Measurements from ENCODE around the gene WEE1.

Gene WEE1

DNA sequence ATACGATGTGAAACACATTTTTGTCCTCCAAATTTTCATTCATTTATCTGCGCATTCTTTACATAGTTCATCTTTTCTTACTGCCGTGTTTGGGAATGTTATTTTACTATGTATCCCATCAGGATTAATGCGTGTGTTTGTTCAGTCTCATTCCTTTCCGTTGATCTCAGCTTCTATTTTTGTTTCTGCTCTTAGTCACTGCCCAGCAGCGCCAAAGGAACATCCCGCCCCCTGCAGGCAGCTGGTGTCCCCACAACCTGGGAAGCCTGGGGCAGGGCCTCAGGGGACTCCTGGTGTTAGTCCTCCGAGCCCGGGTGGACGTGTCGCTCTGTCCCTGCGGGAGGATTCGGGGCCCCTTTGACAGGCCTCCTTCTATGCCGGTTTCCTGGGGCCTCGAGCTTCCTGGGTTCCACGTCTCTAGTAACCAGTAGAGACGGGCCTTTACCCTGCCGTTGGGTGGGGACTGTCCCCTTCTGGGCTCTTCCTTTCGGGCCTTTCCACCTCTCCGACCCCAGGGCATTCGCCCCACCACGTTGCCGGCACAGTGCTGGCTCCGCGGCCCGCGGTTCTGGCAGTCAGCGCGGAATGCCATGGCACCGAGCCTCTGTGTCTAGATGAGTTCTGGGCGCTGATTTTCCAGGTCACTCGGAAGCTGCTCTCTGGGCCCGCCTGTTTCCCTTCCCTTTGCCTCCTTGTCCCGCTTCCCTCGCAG lies 39.8 kb downstream of the WEE1 start (continued):
- TF ChIP-seq, protein P1, sequence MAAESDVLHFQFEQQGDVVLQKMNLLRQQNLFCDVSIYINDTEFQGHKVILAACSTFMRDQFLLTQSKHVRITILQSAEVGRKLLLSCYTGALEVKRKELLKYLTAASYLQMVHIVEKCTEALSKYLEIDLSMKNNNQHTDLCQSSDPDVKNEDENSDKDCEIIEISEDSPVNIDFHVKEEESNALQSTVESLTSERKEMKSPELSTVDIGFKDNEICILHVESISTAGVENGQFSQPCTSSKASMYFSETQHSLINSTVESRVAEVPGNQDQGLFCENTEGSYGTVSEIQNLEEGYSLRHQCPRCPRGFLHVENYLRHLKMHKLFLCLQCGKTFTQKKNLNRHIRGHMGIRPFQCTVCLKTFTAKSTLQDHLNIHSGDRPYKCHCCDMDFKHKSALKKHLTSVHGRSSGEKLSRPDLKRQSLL (tag by site-specific recombination; IDR thresholded peaks at IDR 0.05) = no peak
- peak; percentile 78 for TF ChIP-seq KLF8 (tag by site-specific recombination; IDR thresholded peaks at IDR 0.05)
- no peak for TF ChIP-seq ZSCAN5A (tag by site-specific recombination; IDR thresholded peaks at IDR 0.05)
- TF ChIP-seq, protein P2, sequence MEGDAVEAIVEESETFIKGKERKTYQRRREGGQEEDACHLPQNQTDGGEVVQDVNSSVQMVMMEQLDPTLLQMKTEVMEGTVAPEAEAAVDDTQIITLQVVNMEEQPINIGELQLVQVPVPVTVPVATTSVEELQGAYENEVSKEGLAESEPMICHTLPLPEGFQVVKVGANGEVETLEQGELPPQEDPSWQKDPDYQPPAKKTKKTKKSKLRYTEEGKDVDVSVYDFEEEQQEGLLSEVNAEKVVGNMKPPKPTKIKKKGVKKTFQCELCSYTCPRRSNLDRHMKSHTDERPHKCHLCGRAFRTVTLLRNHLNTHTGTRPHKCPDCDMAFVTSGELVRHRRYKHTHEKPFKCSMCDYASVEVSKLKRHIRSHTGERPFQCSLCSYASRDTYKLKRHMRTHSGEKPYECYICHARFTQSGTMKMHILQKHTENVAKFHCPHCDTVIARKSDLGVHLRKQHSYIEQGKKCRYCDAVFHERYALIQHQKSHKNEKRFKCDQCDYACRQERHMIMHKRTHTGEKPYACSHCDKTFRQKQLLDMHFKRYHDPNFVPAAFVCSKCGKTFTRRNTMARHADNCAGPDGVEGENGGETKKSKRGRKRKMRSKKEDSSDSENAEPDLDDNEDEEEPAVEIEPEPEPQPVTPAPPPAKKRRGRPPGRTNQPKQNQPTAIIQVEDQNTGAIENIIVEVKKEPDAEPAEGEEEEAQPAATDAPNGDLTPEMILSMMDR (tag by site-specific recombination; IDR thresholded peaks at IDR 0.05) = peak; percentile 86
- TF ChIP-seq SP3 (tag by site-specific recombination; IDR thresholded peaks at IDR 0.05) = peak; percentile 56
- peak; percentile 63; the same call in 1 of the 2 replicates for TF ChIP-seq BCL11B (tag by site-specific recombination; IDR thresholded peaks at IDR 0.05; ENCODE audit: low read depth)
- no peak for TF ChIP-seq ZNF10 (tag by site-specific recombination; IDR thresholded peaks at IDR 0.05)
- TF ChIP-seq TRIM28 (IDR thresholded peaks at IDR 0.05; ENCODE audit: borderline replicate concordance, low read length) = peak; percentile 79
- 0 out of 2 replicates have a peak, but pooled peaks have one; percentile 24 for TF ChIP-seq ZNF558 (tag by site-specific recombination; IDR thresholded peaks at IDR 0.05)
- TF ChIP-seq, protein P3, sequence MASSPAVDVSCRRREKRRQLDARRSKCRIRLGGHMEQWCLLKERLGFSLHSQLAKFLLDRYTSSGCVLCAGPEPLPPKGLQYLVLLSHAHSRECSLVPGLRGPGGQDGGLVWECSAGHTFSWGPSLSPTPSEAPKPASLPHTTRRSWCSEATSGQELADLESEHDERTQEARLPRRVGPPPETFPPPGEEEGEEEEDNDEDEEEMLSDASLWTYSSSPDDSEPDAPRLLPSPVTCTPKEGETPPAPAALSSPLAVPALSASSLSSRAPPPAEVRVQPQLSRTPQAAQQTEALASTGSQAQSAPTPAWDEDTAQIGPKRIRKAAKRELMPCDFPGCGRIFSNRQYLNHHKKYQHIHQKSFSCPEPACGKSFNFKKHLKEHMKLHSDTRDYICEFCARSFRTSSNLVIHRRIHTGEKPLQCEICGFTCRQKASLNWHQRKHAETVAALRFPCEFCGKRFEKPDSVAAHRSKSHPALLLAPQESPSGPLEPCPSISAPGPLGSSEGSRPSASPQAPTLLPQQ (tag by site-specific recombination; IDR thresholded peaks at IDR 0.05) = 0 out of 2 replicates have a peak, but pooled peaks have one; percentile 23
- no peak for TF ChIP-seq ZNF404 (tag by site-specific recombination; IDR thresholded peaks at IDR 0.05)
- no peak for TF ChIP-seq HOXD13 (CRISPR knock-in tag; IDR thresholded peaks at IDR 0.05; ENCODE audit: borderline replicate concordance)
- TF ChIP-seq IKZF3 (tag by site-specific recombination; IDR thresholded peaks at IDR 0.05) = peak; percentile 94
- TF ChIP-seq ZNF785 (tag by site-specific recombination; IDR thresholded peaks at IDR 0.05) = no peak
- TF ChIP-seq, protein P4, sequence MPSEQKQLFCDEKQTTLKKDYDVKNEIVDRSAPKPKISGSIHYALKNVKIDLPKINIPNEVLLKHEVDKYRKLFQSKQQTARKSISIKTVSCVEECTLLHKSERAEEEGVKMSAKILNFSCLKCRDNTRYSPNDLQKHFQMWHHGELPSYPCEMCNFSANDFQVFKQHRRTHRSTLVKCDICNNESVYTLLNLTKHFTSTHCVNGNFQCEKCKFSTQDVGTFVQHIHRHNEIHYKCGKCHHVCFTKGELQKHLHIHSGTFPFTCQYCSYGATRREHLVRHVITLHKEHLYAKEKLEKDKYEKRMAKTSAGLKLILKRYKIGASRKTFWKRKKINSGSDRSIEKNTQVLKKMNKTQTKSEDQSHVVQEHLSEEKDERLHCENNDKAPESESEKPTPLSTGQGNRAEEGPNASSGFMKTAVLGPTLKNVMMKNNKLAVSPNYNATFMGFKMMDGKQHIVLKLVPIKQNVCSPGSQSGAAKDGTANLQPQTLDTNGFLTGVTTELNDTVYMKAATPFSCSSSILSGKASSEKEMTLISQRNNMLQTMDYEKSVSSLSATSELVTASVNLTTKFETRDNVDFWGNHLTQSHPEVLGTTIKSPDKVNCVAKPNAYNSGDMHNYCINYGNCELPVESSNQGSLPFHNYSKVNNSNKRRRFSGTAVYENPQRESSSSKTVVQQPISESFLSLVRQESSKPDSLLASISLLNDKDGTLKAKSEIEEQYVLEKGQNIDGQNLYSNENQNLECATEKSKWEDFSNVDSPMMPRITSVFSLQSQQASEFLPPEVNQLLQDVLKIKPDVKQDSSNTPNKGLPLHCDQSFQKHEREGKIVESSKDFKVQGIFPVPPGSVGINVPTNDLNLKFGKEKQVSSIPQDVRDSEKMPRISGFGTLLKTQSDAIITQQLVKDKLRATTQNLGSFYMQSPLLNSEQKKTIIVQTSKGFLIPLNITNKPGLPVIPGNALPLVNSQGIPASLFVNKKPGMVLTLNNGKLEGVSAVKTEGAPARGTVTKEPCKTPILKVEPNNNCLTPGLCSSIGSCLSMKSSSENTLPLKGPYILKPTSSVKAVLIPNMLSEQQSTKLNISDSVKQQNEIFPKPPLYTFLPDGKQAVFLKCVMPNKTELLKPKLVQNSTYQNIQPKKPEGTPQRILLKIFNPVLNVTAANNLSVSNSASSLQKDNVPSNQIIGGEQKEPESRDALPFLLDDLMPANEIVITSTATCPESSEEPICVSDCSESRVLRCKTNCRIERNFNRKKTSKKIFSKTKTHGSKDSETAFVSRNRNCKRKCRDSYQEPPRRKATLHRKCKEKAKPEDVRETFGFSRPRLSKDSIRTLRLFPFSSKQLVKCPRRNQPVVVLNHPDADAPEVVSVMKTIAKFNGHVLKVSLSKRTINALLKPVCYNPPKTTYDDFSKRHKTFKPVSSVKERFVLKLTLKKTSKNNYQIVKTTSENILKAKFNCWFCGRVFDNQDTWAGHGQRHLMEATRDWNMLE (tag by site-specific recombination; conservative IDR thresholded peaks at IDR 0.05; ENCODE audit: low read depth) = 0 out of 2 replicates have a peak, but pooled peaks have one; percentile 13
- peak; percentile 40; the same call in 1 of the 2 replicates for TF ChIP-seq ZFP37 (tag by site-specific recombination; IDR thresholded peaks at IDR 0.05)
- TF ChIP-seq REPIN1 (tag by site-specific recombination; IDR thresholded peaks at IDR 0.05; ENCODE audit: low read depth) = no peak; the same call in 1 of the 2 replicates
- peak; percentile 91 for TF ChIP-seq ZEB2 (tag by site-specific recombination; IDR thresholded peaks at IDR 0.05)

Data from HEK293 (cell line).